KBM-7 (cell line): ENCODE measurements around the gene RGS18.
"Not testable (repeated sequence)": the region's sequence is repeated elsewhere in the genome, so short reads cannot be mapped to it uniquely, and the experiment has no call there.

Source experiments
- DNase-seq: peaks from one replicate; pipeline ENCODE4 v3.0.0-alpha.2; 2015
- in situ Hi-C: fragments of 300-500 bp; cut with MboI; formaldehyde crosslinking; loops from 2 replicates; pipeline ENCODE4 v1.14.3; 2020; ENCODE audit warnings: low sequenced_read_pairs, low pct_unique_long_range_greater_than_20kb, mixed read lengths

RGS18 gene

DNA sequence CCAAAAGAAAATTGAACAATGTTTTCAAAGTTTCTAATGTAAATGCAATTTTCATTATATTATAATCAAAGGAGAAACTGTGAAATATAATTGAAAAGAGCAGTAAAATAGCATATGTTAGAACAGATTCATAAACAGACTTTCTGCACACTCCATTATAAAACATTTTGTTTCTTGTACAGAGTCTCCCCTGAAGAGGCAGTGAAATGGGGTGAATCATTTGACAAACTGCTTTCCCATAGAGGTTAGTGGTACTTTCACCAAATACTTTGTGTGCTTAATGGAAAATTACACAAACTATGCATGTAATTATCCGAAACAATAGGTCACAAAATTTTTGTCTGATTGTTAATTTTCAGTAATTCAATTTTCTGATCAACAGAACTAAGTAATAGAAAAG lies 1.9 kb downstream of the RGS18 start:
- peak; percentile 43 for DNase-seq
- in situ Hi-C loops = no loop called here

DNA sequence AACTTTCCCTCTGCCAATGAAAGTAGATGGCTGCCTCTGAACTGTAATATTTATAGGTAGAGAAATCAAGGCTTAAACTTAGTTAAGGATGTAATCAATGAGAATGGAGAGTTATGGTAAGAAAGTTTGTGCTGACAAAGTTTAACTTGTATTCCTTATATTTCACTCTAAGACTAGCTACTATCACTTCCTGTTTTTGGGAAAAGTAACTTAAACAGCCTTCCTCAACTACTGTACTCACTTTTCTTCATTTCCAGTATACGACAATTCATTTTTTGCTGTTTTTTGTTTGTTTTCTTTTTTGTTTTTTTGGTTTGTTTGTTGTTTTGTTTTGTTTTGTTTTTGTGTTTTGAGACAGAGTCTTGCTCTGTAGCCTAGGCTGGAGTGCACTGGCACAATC lies 3.7 kb downstream of the RGS18 start:
- DNase-seq = peak; percentile 36
- in situ Hi-C loops = no loop called here

DNA sequence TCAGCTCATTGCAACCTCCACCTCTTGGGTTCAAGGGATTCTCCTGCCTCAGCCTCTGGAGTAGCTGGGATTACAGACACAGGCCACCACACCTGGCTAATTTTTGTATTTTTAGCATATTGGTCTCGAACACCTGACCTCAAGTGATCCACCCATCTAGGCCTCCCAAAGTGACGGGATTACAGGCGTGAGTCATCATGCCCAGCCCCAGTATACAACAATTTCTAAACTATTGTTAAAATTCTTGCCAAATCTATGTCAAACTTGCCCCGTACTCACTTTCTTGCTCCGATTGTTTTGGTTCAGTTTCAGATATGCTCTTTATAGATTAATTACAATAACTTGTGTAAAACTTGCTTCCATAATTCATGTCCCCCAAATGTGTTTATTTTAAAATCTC lies 4.1 kb downstream of the RGS18 start:
- DNase-seq = no peak
- in situ Hi-C loops = no loop called here

DNA sequence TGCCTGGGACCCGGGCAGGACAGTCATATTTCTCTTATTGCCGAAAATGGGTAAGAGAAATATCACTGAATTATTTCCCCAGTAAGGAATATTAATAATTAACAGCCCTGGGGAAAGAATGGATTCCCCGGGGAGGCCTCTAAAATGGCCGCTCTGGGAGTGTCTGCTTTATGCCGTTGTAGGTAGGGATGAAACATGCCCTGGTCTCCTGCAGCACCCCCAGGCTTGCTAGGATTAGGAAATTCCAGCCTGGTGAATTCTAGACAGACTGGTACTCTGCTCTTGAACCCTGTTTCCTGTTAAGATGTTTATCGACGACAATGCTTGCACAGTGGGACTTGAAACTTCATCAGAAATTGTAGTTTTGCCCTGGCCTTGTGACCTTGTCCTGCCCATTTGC lies 6.7 kb downstream of the RGS18 start:
- in situ Hi-C loops, DNase-seq: not testable (repeated sequence)

DNA sequence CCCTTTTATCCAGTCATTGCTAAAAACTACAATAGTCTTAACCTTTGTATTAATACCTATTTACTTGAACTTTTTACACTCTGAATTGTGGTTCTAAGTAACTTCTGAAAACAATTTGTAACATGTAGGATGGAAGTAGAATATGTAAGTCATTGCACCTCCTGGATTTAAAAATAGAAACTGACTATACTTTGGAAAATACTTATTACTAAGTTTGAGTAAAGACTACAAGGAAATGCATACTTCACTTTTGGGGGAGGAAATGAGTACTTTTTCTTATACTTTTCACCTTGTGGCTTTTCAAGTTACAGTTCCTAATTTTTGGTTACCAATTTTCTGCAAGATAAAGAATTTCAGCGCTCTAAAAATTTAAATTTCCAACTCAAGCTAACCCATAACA lies 8.7 kb downstream of the RGS18 start:
- in situ Hi-C loops = no loop called here

DNA sequence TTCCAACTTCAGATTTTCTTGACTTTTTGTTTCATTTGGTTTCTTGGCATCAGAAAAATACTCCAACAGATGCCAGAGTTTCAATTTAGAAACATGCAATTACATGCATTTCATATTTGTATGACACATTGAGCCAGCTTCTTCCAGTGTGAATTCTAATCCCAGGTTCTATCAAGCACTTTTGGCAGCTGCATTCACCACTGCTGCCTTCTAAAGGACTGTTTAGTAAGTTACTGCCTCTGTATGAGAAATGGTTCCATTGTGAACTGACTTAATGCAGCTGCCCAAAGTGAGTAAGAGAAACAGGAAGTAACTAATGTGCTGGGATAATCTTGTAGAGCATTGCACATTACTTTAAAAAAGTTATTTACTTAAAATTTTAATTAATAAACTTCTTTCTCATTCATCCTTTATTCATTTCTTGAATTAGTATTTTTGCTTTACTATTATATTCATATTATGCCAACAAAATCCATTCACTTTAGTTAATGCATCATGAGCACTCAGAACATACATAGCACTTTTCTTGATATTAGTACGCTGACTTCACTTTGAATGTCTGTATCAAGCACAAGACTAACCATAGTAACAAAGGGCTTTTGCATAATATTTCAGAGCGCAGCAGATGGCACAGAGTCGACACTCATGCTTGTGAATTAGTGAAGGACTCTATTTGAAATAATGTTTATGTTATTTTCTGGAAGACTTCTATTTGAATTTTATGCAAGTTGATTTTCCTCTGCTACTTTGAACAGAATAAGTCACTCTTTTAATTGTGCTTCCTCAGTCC lies 9.8 kb downstream of the RGS18 start:
- peak; percentile 81 for DNase-seq
- in situ Hi-C loops = no loop called here

More for the DNA sequence above, 8.7 kb downstream of the RGS18 start:
- peak; percentile 32 for DNase-seq

DNA sequence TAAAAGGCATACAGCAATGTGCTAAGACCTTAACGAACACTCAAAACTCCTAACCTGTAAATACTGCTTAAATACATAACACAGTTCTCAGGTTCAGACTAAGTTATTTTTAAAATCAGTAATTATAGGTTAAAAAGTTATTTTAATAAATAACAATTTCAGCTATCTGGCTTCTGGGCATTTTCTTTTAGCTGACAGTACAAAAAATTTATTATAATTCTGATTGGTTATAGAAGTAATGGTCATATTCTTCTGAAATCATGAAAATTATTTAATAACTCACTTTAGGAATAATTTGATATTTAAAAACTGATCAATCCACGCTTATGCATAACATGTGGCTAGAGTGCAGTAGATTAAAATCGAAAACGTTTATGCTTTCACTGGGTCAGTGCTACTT lies 10.7 kb downstream of the RGS18 start:
- DNase-seq = no peak
- in situ Hi-C loops = no loop called here

DNA sequence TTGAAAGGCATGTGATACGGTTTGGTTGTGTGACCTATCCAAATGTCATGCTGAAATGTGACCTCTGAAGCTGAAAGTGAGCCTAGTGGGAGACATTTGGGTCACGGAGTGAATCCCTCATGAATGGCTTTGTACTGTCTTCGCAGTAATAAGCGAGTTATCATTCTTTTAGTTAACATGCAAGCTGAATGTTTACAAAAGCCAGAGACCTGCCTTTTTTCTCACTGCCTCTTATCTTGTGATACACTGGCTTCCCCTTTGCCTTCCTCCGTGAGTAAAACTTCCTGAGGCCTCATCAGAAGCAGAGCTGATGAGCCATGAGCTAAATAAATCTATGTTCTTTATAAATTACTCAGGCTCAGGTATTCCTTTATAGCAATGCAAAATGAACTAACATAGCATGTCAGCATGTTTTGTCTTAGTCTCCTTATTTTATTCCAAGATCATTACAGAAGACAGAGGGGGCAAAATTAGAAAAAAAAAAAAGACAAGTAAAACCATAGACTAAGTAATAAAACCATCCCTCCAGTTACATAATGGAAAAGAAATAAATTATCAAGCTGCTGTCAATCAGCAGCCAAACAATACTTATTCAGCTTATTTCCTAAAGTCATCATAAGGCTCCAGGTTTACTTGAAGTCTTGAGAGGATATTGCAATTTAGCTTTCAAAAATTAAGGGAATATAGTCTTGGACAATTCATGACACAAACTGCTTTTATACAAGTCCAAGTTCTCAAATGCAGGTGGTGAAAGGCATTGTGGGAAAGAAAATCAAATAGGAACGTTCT lies 12.1 kb downstream of the RGS18 start:
- in situ Hi-C loops = no loop called here
- DNase-seq = peak; percentile 83

DNA sequence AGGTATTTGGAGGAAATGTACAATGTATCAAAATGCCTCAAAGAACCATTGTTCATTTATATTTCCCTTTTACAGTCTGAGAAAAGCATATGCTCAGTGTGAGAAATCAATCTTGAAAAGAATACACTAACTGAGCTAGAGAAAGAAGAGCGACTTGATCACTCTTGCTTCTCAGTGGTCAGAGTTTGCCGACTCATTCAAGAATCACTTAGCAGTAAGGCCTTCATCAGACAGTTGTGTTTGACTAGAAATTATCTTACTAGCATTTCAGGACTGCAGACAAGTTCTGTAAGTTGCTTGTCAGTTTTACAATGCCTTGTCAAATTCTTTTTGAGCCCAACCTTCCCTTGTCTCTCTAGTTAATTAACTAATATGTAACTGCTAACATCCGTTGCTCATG lies 12.9 kb downstream of the RGS18 start:
- in situ Hi-C loops = no loop called here
- no peak for DNase-seq

DNA sequence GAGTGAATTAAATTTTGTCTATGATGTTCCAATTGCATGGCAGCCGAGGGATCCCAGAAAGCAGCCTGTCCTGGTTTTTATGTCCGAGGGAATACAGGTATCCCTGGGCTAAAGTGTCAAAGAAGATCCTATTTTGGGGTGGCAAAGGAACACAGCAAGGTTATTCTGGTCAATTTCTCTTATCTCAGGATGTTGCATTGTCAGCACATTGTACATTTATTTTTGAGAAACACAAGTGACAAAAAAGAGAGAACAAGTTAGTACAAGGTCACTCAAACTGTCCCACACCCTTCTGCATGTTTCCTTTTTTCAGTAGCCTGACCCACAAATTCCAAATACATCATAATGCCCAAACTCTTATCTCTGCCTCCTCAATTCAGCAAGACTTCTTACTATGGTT lies 17.7 kb downstream of the RGS18 start:
- no peak for DNase-seq
- in situ Hi-C loops = no loop called here

DNA sequence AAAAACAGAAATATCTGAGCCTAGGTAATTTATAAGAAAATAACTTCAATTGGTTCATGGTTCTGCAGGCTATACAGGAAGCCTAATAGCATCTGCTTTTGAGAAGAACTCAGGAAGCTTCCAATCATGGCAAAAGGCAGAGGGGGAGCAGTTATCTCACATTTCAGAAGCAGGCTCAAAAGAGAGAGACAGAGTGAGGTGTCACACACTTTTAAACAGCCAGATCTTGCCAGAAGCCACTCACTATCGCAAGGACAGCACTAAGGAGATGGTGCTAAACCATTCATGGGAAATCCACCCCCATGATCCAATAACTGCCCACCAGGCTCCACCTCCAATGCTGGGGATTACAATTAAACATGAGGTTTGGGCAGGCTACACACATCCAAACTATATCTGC lies 25.5 kb downstream of the RGS18 start:
- in situ Hi-C loops = no loop called here
- DNase-seq = no peak

DNA sequence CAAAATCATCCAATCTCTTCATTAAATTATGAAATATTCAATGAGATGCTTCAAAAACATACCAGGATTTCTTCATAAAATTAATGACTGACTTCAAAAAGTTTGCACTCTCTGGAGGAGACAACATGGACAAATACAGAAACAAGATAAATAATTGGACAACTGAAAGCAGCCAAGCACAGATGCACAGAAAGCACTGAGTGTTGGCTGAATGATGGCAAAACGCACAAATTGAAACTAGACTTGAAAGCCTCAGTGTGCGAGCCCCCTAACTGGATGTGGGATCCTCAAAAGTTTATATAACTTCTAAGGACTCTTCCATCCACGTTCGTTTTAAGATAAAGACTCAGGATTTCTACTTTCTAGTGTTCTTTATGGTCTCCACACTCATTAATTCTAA lies 27.9 kb downstream of the RGS18 start:
- no peak for DNase-seq
- in situ Hi-C loops = no loop called here

DNA sequence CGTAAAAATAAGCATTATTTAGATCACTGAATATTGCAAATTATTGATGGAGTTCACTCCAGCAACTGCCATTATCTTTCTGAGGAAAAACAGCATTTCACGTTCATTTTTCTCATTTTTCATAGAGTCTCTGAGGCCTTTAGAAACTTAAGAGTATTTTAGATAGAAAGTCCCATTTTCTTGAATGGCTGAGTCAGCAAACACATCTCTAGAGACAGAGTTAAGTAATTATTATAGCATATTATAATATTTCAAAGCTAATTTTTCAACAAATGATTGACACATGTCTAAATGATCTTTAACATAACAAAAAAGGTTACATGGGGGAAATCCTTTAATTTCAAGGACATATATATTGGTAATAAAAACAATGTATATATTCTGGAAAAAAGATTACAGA lies 31.8 kb downstream of the RGS18 start:
- in situ Hi-C loops = no loop called here
- no peak for DNase-seq

DNA sequence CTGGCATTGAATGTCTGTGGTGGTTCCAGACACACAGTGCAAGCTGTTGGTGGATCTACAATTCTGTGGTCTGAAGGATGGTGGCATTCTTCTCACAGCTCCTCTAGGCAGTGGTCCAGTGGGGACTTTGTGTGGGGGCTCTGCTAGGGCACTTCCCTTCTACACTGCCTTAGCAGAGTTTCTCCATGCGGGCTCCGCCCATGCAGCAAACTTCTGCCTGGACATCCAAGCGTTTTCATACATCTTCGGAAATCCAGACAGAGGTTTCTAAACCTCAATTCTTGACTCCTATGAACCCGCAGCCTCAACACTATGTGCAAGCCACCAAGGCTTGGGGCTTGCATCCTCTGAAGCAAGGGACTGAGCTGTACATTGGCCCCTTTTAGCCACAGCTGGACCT lies 43.0 kb downstream of the RGS18 start:
- no peak for DNase-seq
- in situ Hi-C loops = no loop called here

DNA sequence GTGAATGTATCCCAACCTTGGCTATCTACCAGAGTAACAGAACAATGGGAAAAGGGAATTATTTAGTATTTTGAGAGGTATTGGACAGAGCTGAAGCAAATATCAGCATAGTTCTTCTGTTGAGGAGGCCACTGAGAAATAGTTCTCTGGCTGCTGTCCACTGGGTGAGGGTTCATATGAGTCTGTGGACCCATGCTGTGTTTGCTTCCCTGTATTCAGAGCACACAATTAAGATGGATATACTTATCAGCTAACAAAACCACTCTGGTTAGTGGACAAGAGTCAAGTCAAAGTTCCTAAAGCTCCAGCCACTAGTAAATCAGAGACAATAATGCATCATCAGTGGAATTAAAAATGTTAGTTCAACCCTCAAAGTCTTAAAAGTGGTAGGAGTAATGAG lies 66.1 kb downstream of the RGS18 start:
- DNase-seq = no peak
- in situ Hi-C loops = no loop called here

DNA sequence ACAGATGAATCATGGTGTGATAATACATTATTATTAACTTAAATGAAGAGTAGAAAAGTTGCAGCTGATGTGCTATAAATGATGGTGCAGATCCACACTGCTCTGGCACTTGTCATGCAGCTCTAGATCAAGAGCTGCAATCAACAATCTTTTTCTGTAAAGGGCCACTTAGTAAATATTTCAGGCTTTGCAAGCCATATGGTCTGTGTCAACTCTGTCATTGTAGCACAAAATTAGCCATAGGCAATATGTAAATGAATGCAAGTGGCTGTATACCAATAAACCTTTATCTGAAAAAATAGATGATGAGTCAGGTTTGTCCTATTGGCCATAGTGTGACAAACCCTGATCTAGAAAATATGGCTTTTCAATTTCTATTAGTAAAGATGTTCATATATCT lies 66.6 kb downstream of the RGS18 start:
- in situ Hi-C loops = no loop called here
- no peak for DNase-seq

DNA sequence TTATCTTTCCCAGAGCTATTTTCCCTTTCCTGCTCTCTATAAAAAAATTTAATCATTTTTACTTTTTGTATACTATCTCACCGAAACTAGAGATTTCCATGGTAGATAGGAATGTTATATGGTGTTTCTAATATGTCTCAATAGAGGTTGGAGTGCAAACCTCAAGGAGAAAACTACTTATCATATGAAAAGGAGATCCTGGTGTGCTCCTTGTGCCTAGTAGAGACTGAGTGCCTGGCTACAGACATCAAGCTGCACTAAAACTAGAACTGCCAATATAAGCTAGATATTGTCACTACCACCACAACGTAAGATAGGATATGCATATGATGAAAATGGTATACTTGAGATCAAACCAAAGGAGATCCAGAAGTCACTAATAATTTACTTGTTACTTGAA lies 67.0 kb downstream of the RGS18 start:
- in situ Hi-C loops = no loop called here
- DNase-seq = no peak

DNA sequence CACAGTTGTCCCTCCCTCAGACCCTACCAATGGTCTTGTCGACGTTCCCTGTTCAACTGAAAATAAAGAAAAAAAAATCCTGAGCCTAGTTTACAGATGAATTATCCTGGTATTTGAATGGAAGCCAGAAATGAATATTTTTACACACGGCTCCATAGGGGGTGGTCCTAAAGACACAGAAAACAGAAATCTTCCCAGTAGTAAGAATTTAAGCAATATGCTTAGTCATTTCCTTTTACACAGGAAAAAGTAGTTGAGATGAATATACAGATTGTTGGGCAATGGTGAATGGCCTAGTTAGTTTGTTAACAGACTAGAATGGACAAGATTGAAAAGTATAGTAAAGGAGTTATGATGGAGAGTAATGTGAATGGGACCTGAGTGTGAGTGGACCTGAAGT lies 67.4 kb downstream of the RGS18 start:
- in situ Hi-C loops = no loop called here
- peak; percentile 44 for DNase-seq

DNA sequence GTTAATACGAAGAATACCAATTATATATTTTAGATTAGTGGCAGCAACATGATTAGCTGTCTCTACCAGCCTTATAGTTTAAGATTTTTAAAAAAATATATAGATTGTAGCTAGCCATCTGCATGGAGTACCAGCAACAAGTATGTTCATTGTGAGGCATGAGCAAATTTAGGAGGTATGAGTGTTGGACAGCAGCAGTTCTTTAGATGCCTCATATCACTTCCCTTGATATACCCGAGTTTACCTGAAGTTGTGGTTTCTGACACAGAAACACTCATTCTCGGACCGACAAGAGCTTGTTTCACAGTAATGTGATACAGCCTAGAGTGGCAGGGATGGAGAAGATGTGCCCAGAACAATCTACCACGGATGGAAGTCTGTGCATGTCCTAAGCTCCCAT lies 69.1 kb downstream of the RGS18 start:
- no peak for DNase-seq
- in situ Hi-C loops = no loop called here

DNA sequence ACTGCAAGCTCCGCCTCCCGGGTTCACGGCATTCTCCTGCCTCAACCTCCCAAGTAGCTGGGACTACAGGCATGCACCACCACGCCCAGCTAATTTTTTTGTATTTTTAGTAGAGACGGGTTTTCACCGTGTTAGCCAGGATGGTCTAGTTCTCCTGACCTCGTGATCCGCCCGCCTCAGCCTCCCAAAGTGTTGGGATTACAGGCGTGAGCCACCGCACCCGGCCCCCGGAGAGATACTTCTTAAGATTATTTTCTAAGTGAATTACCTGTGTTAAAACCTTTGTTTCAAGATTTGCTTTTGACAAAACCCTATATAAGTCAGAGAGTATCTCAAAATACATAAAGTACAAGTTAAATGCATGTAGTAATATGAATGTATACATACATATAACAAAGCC lies 69.7 kb downstream of the RGS18 start:
- in situ Hi-C loops, DNase-seq: not testable (repeated sequence)
